Measurements from ENCODE around the gene PNKD.
A peak's percentile ranks its signal among the peaks of the same experiment; 100 is the strongest.
"Not testable (repeated sequence)": the region's sequence is repeated elsewhere in the genome, so short reads cannot be mapped to it uniquely, and the experiment has no call there.

The PNKD gene

DNA sequence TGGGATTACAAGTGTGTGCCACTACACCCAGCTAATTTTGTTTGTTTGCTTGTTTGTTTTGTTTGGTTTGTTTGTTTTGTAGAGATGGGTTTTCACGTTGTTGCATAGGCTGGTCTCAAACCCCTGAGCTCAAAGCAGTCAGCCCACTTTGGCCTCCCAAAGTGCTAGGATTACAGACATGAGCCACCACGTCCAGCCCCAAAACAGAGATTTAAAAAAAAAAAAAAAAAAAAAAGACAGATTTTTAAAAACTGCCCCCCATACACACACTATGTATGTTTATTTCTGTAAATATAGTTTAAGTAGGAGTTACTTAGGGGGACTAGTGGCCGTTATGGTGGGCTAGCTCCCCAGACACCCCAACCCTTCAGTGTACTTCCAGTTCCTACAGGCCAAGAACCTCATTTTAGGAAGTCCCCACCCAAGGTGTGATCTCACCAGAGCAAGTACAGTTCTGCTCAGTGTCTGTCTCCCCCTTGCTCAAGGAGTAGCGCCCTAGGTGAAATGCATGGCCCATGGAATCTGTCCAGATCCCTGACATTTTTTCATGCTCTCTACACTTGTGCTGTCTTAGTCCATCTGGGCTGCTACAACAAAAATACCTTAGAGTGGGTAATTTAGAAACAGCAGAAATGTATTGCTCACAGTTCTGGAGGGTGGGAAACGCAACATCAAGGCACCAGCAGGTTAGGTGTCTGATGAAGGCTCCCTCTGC lies 23.6 kb downstream of the PNKD start:
- FAIRE-seq = no peak

DNA sequence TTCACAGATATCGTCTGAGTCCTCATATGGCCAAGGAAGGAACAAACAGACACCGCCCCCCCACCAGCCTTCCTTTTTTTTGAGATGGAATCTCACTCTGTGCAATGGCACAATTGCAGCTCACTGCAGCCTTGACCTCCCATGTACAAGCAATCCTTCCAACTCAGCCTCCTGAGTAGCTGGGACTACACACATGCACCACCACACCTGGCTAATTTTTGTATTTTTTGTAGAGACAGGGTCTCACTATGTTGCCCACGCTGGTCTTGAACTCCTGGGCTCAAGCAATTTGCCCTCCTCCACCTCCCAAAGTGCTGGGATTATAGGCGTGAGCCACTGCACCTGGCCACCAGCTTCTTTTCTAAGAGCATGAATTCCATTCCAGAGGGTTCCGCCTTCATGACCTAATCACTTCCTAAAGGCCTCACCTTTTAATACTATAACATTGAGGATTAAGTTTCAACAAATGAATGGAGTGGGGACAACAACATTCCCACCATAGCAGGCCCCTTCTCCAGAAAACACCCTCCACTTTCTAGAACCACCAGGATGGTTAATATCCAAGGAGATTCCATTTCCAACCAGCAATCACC lies 24.2 kb downstream of the PNKD start:
- FAIRE-seq = no peak

DNA sequence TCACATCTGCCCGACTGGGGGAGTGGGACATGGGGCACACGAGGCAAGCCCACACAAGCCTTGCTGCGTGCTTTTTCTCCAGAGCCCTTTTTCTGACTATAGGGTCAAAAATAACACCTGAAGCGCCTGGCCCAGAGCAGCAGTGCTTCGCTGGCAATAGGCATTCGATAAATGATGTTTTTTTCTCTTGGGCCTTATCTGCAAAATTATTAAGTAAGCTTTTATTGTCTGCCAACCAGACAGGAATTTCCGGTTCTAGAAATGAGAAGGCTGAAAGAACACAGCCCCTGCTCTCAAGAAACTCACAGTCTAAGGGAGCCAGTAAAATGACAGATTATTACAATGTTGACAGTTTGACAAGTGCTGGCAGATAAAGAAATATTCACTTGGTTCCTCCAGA lies 24.7 kb downstream of the PNKD start:
- FAIRE-seq = no peak

DNA sequence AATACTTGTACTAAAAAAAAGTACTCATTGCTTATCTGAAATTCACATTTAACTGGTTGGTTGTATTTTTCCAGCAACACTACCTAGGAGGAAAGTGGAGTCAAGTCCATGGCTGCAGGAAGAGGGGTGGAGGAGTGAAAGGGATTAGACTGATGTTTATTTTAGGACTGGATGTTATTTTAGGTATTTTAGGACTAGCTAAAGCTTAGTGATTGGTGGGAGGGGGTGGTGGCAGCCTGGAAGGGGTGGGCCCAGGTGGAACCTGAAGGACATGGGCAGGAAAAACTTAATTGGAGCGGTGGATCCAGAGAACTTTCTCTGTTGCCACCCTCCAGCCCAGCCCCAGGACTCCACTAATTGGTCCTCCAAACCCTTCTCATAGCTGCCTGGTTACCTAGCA lies 25.9 kb downstream of the PNKD start:
- FAIRE-seq = no peak

DNA sequence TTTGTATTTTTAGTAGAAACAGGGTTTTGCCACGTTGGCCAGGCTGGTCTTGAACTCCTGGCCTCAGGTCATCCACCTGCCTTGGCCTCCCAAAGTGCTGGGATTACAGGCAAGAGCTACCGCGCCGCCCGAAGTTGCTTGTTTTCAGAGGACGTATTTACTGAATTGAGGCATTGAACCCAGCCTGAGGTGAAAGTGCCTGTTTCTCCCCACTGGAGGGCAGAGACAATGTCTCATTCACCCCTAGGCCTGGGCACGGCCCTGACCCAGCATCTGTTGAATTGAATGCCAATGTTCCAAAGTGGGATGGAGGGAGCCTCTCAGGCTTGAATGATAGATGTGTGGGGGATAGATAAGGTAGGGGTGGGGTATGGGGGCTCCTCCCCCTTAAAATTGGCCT lies 26.5 kb downstream of the PNKD start:
- no peak for FAIRE-seq

DNA sequence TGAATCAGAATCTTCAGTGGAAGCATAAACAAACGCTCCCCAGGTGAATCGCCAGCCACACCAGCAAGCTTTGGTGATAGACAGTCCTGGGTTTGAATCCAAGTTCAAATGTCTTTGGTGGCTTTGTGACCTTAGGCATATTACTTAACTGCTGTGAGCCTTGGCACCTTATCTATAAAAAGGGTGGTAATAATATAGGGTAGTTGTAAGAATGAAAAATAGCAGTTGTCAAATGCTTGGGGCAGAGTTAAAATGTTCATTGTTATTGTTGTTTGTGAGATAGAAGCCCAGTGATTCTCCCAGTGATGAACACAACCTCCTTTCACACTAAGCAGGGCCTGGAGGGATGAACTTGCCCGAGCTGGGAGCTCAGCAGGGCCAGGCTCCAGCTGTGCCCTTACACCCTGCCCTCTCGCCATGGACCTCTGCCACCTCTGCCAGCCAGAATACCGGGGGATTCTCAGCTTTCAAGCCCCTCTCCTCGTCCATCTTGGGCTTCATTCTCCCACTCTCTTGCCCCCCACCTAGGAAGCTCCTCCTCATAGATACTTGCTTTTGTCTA lies 28.1 kb downstream of the PNKD start:
- FAIRE-seq = no peak

DNA sequence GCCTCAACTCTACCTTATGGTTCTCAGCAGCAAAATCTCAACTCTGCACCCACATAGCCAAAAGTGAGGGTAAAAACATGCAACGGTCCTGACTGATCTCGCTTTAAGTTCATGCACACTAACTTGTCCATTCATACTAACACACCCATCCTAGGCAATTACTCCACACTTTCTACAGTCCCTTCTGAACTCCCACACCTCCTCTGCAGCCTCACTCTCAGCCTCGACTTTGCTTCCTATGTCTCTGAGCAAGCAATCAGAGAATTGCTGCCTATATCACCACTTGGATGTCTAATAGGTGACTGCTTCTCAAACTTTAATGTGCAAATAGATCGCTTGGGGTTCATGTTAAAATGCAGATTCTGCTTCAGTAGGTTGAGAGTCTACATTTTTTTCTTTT lies 29.8 kb downstream of the PNKD start:
- no peak for FAIRE-seq

DNA sequence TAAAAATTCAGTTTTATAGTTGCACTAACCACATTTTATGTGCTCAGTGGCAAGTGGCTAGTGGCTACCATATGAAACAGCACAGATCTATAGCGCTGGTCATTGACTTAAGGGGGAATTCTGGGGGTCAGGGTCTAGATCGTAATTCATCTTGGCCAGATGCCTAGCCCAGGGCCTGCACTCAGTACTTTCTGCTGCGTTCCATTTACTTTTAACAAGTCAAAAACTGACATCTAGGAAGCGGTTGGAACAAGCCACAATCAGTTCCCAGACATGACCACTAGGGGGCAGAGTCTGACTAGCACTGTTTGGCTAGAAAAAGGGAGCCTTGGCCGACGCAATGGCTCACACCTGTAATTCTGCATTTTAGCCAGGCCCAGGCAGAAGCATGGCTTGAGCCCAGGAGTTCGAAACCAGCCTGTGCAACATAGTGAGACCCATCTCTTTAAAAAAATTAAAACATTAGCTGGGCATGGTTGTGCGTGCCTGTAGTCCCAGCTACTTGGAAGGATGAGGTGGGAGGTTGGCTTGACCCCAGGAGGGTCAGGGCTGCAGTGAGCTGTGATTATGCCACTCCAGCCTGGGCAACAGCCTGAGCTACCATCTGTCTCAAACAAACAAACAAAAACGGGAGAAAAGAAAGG lies 31.0 kb downstream of the PNKD start:
- peak; percentile 84 for FAIRE-seq

DNA sequence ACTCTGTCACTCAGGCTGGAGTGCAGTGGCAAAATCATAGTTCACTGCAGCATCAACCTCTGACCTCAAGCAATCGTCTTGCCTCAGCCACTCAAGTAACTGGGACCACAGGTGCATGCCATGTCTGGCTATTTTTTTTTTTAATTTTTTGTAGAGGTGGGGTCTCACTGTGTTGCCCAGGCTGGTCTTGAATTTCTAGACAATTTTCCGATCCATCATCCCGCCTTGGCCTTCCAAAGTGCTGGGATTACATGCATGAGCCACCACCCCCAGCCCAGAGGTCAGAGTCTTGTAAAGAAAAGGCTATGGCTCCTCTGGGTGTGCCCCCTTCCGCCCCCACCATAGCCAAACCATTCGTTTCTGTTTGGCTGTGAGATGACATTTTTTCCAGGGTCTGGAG lies 35.1 kb downstream of the PNKD start:
- no peak for FAIRE-seq

DNA sequence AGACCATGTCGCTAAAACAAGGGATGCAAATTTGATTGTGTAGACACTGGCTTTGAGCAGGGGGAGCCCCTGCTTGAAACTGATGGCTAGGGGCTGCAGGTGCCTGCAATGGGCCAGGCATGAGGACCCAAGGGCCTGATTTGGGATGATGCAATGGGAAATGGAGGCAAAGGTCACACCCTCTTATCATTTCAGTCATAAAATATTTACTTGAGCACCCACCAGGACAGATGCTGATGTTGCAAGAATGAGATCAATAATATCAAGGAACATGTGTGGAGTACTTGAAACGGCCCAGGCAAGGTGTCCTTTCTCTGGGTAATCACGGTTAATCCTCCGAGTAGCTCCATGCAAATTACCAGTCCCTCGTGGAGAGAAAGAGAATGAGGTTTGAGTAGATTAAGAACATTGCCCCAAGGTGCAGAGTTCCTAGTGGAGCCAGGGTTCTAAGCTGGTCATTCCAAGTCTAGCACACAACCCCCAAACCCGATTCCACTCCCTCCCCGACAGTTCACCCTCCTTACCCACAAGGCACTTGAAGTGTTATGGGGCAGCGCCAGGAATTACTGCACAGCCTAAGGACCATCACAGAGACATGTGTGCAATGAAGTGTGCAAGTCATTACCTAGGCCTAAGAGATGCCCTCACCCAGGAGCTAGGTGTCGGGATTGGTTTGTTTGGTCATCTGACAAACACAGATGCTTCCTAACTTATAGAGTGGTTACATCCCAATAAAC lies 36.0 kb downstream of the PNKD start:
- no peak for FAIRE-seq

DNA sequence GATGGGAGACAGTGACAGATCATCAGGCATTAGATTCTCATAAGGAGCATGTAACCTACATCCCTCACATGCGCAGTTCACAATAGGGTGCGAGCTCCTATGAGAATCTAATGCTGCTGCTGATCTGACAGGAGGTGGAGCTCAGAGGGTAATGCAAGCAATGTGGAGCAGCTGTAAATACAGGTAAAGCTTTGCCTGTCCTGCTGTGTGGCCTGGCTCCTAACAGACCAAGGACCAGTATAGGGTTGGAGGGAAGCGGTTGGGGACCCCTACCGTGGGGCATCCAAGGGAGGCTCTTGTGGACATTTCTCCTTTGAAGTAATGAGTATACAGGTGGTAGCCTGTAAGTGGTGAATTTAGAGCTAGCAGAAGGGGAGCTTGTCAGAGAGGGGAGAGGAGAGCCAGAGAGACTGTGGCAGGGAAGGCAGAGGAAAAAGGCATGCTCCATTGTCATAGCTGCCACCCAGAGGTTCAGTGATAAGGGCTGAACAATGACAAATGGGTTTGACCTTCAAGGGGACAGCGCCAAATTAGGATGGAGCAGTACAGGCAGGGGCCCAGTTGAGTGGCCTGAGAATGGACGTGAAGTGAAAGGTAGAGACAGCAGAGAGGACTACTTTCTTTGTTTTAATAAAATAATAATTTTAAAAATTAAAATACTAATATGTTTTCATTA lies 37.2 kb downstream of the PNKD start:
- no peak for FAIRE-seq

DNA sequence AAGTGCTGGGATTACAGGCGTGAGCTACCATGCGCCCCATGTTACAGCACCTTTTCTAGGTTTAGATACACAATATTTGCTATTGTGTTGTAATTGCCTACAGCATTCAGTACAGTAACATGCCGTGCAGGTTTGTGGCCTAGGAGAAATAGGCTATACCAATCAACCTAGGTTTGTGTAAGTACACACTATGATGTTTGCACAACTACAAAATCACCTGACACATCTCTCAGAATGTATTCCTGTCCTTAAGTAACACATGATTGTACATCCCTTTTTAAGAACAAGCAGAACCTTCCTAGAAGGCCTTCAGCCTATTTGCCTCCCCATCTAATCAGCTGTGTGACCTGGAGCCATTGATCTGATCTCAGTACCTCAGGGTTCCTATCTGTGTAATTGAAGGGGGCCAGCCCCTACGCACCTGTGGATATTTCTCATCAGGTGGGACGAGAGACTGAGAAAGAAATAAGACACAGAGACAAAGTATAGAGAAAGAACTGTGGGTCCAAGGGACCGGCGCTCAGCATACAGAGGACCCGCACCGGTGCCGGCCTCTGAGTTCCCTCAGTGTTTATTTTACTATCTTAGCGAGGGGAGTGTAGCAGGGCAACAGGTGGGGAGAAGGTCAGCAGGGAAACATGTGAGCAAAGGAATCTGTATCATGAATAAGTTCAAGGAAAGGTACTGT lies 40.7 kb downstream of the PNKD start:
- no peak for FAIRE-seq

DNA sequence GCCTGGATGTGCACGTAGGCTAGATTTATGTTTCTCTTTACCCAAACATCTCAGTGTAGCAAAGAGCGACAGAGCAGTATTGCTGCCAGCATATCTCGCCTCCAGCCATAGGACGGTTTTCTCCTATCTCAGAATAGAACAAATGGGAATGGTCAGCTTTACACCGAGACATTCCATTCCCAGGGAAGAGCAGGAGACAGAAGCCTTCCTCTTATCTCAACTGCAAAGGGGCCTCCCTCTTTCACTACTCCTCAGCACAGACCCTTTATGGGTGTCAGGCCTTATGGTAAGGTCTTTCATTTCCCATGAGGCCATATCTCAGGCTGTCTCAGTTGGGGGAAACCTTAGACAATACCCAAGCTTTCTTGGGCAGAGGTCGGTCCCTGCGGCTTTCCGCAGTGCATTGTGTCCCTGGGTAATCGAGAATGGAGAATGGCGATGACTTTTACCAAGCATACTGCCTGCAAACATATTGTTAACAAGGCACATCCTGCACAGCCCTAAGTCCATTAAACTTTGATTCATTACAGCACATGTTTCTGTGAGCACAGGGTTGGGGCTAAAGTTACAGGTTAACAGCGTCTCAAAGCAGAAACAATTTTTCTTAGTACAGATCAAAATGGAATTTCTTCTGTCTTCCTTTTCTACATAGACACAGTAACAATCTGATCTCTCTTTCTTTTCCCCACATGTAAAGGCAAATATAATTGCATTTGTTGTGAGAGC lies 41.4 kb downstream of the PNKD start:
- FAIRE-seq = not testable (repeated sequence)

DNA sequence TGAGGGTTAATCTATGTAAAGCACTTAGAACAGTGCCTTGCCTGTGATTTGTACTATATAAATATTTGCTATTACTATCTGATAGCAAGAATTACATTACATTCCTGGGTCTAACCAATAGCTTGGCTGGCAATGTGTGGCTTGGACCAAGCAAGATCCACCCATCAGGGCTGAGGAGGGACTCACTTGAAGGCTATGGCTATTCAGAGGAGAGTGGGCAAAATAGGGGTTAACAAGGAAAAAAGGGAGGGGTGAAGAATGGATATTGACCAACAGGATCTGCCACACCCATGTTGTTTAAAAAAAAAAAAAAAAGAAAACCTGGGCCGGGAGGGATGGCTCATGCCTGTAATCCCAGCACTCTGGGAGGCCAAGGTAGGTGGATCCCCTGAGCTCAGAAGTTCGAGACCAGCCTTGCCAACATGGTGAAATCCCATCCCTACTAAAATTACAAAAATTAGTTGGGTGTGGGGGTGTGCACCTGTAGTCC lies 42.0 kb downstream of the PNKD start:
- FAIRE-seq = no peak

DNA sequence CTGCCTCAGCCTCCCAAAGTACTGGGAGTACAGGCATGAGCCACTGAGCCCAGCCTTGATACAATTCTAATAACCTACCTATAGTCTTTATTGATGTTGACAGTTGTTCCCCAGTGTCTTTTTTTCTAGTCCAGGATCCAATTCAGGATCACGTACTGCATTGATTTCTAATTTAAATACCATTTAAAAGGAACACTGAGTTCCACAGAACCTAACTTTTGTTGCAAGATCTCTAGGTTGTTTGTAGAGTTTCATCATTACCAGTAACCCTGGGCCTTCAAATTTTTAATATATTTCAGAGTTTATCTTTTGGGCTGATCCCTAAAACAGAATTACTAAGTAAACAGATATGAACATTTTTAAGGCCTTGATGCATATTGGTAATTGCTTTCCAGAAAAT lies 43.0 kb downstream of the PNKD start:
- FAIRE-seq = no peak

DNA sequence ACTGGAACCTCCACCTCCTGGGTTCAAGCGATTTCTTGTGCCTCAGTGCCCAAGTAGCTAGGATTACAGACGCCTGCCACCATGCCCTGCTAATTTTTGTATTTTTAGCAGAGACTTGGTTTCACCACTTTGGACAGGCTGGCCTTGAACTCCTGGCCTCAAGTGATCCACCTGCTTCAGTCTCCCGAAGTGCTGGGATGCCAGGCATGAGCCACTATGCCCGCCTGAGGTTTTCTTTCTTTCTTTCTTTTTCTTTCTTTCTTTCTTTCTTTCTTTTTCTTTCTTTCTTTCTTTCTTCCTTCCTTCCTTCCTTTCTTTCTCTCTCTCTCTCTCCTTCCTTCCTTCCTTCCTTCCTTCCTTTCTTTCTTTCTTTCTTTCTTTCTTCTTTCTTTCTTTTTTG lies 44.4 kb downstream of the PNKD start:
- FAIRE-seq = not testable (repeated sequence)

DNA sequence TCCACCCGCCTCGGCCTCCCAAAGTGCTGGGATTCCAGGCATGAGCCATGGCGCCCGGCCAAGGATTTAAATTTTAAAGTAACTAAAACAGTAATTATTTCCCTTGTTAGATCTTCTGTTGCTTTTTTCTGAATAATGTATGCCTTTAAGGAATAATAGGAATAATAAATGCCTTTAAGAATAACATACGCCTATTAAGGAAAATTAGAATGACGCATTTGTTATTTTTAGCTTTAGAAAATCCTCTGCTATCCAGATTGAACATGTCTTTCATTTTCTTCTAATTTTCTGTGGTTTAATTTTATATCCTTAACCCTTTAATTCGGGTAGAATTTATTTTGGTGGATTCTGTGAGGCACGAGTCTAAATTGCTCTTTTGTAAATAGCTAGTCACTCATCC lies 45.1 kb downstream of the PNKD start:
- no peak for FAIRE-seq

DNA sequence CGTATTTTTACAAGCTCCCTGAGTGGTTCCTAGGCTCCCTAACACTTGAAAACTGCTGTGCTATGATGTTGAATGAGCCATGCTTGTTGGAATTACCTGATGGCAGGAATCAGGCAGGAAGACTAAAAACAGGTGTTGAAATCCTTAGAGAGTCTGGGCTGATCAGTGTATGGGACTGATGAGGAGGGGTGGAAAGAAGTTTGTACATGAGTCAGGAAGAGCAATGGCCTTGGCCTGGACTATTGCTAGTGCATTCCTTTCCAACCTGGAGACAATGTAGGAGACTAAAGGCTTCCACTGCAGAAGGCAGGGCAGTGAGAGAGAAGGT lies 46.9 kb downstream of the PNKD start:
- no peak for FAIRE-seq

DNA sequence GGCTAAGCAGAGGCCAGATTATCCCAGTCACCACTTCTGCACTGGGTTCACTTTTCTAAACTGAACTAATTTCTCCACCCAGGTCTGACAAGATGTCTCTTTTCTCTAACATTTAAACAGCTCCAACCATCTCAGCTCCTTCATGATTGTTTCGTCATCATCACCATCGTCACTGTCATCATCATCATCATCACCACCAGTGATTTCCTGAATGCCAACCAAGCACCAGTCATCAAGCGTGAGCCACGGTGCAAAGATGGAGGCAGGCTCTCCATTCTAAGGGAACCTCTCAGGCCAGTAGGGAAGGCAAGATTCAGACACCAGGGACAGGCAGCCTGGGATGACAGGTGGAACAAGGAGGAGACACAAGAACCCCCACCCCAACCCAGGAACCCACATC lies 47.5 kb downstream of the PNKD start:
- no peak for FAIRE-seq

DNA sequence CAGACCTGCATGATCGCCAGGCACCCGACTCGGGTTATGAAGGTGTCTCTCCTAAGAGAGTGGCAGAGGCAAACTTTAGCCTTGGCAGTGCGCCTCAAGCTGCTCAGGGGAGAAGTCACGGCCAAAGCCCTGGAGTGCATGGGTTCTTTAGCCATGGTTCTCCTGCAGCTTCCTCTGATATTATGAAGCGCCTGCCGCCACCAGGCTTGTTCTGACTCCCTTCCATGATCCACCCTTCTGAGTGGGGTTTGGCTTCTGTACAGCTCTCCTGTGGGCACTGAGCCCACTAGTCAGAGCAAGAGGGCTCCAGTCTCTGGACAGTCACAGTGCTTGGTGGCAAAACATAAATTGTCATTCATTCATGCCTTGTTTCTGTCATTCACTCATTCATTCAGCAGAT lies 47.9 kb downstream of the PNKD start:
- no peak for FAIRE-seq

DNA sequence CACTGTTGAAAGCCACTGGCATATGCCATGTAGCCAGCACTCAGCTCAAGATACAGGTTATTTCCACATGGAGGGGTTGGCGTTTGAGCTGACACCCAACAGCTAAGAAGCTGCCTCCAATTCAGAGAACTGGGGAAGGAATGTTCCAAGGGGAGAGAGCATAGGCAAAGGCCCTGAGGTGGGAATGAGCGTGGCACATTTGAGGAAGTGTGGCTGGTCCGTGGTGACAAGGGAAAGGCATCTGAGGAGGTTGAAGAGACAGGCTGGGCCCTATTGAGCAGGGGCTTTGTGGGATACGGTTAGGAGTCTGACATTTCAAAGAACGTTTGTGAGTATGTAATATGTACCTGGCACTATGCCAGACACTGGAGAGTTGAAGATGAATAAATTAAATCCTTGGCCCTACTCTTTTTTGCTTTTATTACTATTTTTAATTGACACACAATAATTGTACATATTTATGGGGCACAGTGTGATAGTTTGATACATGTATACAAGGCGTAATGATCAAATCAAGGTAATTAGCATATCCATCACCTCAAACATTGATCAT lies 49.6 kb downstream of the PNKD start:
- FAIRE-seq = no peak
